ENCODE results near the gene ATP12A. TPM values are rescaled to one million over a fixed set of nuclear protein-coding genes. Genes with fewer than 3 reads are reported as not detected.

ATP12A gene
- polyA plus RNA-seq, 4 donors = 0.22 to 32.6 (median 15.6) TPM

Other genes with a start within 250 kb of the ATP12A start
- 10 to 100 TPM; 38.4 to 53.0 (median 47.2) TPM for gene PARP4, start 167.6 kb upstream of the ATP12A start, polyA plus RNA-seq (ENCODE audit: insufficient read length in 4 of 4)
- gene RNF17, start 83.8 kb downstream of the ATP12A start, polyA plus RNA-seq (ENCODE audit: insufficient read length in 4 of 4) = under 1 TPM in 2 of 4 donors, not detected in 2; 0.72 to 0.86 TPM